RWPE1 (cell line): Measurements from ENCODE around the gene ARHGEF7.

ENCODE experiments used
- CTCF ChIA-PET: fragments of 350-600 bp; sonication (Branson Sonifier 250); formaldehyde crosslinking; extraction: SDS; loops from one replicate; lab custom pipeline; 2021; lab: Yijun Ruan, JAX
- POLR2A ChIA-PET: fragments of 400-600 bp; formaldehyde crosslinking; extraction: SDS; loops from one replicate; lab custom pipeline; 2020; ENCODE audit warnings: antibody characterized with exemption; ENCODE audit not compliant: low non-redundant PET; lab: Yijun Ruan, JAX
- DNase-seq: peaks from one replicate; pipeline ENCODE4 v3.0.0; 2012; ENCODE audit warnings: low spot score
- H3K27ac ChIP-seq: fragments of 450-650 bp; 2 replicates; pipeline ENCODE4 v1.5.1; 2017
- TF ChIP-seq, protein P1 (sequence below): fragments of 450-650 bp; conservative IDR thresholded peaks from 2 replicates; pipeline ENCODE4 v1.5.1; 2017; ENCODE audit warnings: low read depth, mild to moderate bottlenecking

ARHGEF7 gene

DNA sequence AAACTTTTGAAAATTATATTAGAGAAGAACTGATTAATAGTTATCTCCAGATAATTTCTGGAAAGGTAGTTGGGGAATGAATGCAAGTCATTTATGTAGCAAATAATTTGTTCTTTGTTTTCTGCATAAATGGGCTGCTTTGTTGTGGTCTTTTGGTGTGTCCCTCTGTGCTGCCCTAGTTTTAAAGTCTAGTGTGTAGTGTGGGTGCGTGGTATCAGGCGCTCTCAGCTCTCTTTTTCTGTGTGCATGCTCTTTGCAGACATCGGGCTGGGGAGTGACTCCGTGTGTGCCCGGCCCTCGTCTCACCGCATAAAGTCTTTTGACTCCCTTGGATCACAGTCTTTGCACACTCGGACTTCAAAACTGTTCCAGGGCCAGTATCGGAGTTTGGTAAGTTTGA lies 94.5 kb downstream of the ARHGEF7 start:
- no peak for DNase-seq
- ChIA-PET POLR2A (no interaction called here), CTCF (no interaction called here)
- TF ChIP-seq, protein P1, sequence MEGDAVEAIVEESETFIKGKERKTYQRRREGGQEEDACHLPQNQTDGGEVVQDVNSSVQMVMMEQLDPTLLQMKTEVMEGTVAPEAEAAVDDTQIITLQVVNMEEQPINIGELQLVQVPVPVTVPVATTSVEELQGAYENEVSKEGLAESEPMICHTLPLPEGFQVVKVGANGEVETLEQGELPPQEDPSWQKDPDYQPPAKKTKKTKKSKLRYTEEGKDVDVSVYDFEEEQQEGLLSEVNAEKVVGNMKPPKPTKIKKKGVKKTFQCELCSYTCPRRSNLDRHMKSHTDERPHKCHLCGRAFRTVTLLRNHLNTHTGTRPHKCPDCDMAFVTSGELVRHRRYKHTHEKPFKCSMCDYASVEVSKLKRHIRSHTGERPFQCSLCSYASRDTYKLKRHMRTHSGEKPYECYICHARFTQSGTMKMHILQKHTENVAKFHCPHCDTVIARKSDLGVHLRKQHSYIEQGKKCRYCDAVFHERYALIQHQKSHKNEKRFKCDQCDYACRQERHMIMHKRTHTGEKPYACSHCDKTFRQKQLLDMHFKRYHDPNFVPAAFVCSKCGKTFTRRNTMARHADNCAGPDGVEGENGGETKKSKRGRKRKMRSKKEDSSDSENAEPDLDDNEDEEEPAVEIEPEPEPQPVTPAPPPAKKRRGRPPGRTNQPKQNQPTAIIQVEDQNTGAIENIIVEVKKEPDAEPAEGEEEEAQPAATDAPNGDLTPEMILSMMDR: no peak
- no peak overlapping the region for H3K27ac ChIP-seq

DNA sequence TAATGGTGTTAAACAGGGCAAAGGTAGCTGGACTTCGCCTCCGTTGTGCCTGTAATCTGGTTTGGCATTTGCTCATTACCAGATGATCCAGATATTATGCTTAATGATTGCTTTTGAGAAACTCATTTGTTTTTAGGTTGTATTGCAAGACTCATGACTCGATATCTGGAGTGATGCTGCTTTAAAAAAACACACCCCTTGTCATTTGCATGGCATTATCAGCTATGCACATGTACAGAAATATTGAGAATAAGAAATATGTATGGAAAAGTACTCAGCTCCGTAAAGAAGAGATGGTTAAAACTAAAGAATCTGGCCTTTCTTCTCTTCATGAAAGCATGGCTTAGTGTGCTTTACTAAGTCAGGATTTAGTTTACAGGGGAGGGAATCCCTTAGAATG lies 95.0 kb downstream of the ARHGEF7 start:
- no peak overlapping the region for H3K27ac ChIP-seq
- TF ChIP-seq, protein P1: no peak
- ChIA-PET POLR2A (no interaction called here), CTCF (interaction anchor here (0.7 kb wide), 1 partner anchor 960 kb away, joined by 3 read pairs; no protein-coding TSS in a partner anchor)
- no peak for DNase-seq

DNA sequence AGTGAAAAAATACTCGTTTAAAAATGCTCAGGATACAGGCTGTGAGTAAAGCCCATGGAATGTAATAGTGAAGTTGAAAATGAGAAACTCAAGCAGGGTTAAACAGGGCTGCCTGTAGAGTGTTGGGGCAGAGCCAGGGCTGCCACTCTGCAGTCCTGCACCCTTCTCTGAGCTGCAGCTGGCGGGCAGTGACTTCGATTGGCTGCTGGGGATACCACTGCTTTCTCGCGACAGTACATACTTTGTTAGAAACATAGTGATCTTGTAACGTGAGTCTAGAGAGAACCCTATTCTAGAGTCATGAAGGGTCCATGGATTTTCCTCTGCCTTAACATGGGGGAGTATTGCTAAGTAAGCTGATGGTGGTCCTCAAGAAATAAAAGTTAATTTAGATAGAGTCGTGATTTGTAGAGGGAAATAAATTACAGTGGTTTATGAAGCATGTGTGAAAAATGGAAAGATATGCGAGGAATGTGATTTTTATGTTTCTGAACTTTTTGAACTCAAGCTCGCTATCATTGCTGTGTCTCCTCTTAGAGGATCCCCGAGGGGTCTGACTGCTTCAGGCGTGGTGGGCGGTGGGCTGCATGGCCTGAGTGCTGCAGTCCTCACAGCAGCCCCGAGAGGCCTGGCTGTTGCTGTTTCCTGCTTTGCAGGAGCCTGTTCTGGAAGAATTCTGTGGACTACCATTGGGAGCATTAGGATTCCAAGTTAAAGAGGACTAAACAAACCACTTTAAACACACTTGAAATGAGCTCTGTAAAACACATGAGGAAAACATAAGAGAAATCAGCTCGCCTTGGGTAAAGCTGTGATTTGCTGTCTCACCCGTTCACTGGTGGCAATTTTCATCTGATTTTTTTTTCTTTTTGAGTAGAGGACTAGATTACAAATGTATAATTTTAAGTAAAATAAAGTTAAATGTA lies 95.7 kb downstream of the ARHGEF7 start:
- TF ChIP-seq, protein P1: no peak
- CTCF ChIA-PET: interaction anchor here (0.5 to 0.7 kb wide), 2 partner anchors 151 to 960 kb away, joined by 3 read pairs; no protein-coding TSS in a partner anchor
- POLR2A ChIA-PET: no interaction called here
- DNase-seq: peak; percentile 57
- no peak overlapping the region for H3K27ac ChIP-seq

DNA sequence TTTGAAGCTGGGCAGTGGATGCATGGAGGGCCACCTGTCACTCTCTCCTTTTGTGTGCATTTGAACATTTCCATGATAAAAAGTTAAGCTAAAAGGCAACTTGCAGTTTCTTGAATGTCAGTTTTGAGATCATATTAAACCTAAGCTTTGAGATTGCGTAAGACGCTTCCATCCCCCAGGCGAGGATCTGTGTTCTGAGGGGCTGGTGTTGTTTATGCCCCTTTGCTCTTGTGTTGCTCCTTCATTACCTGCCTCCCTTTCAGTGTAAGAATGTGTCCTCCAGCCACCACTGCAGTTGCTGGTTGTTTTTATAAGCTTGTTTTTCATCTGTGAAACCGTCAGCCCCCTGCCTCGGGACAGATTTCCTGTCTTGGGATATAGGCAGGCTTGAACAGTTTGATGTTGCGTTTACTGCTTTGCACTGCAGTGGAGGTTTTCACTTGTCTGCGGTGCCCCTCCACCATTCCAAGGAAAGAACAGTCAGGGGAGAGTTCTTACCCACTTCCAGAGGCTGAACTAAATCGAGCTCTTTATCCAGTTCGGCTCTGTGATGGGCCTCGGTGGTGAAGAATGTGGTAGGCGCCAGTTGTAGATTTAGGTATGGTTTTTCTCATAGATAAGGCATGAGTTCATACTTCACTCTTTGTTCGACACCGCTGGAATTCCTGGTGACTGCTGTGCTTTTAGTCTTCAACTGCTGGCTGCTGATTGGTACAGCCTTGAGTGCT lies 96.8 kb downstream of the ARHGEF7 start:
- DNase-seq: no peak
- ChIA-PET CTCF (interaction anchor here (0.5 kb wide), 1 partner anchor 9 kb away, joined by 3 read pairs; no protein-coding TSS in a partner anchor), POLR2A (no interaction called here)

DNA sequence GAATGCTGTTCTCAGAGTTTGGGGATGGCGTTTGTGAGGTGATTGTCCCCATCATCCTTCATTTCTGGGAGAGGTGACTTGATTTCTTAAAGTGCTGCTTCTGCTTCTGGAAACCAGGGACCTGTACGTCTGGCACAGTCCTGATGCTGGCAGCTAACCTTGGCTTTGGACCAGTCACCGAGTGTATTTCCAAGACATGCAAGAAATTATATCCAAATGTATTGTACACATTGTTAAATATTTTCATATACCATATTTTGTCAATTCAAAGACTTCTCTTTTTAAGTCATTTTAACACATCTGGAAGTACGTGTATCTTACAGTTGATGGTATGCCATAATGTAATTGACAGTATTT lies 97.4 kb downstream of the ARHGEF7 start:
- DNase-seq: no peak
- no peak overlapping the region for H3K27ac ChIP-seq
- CTCF ChIA-PET: no interaction called here
- POLR2A ChIA-PET: no interaction called here
- TF ChIP-seq, protein P1: no peak

More for the DNA sequence above, 96.8 kb downstream of the ARHGEF7 start:
- TF ChIP-seq, protein P1: no peak
- no peak overlapping the region for H3K27ac ChIP-seq
